Vagina (tissue), 2 donors: Measurements from ENCODE around the gene MINDY4B. TPM values are rescaled to one million over a fixed set of nuclear protein-coding genes. Genes with fewer than 3 reads are reported as not detected.

Source experiments
- DNase-seq, 2 donors: peaks; one replicate each; pipeline ENCODE4 v3.0.0-alpha.2; 2017; ENCODE audit errors: extremely low spot score in 2 of 2
- H3K27ac ChIP-seq: fragments of 200-600 bp; sonication (generic); one replicate; pipeline ENCODE4 v1.5.1; 2019
- H3K27me3 ChIP-seq: fragments of 200-600 bp; sonication (generic); one replicate; pipeline ENCODE4 v1.5.1; 2019
- H3K36me3 ChIP-seq, 2 donors: fragments of 200-600 bp; sonication (generic); one replicate each; pipeline ENCODE4 v1.5.1; 2017 to 2019
- H3K4me1 ChIP-seq: fragments of 200-600 bp; sonication (generic); one replicate; pipeline ENCODE4 v1.5.1; 2019
- H3K4me3 ChIP-seq, 2 donors: fragments of 200-600 bp; sonication (generic); 1 replicate in 1 of 2; 2 replicates in 1 of 2; pipeline ENCODE4 v1.5.1; 2016 to 2019
- H3K9me3 ChIP-seq: fragments of 200-600 bp; sonication (generic); one replicate; pipeline ENCODE4 v1.5.1; 2019
- CTCF ChIP-seq, 3 experiments: fragments of 450-650 bp in 2 of 3; fragments of 200-600 bp in 1 of 3; sonication (generic) in 1 of 3; IDR thresholded peaks; one replicate each; pipeline ENCODE4 v1.5.1; 2017 to 2019; ENCODE audit warnings: antibody characterized with exemption in 3 of 3, mild to moderate bottlenecking in 2 of 3, moderate library complexity in 2 of 3
- POLR2A ChIP-seq, 2 donors: fragments of 450-650 bp; IDR thresholded peaks; one replicate each; pipeline ENCODE4 v1.6.1; 2017; ENCODE audit warnings: antibody characterized with exemption in 2 of 2, mild to moderate bottlenecking in 2 of 2, moderate library complexity in 2 of 2
- POLR2AphosphoS5 ChIP-seq, 2 donors: sonication (generic); formaldehyde crosslinking; IDR thresholded peaks; one replicate each; pipeline ENCODE4 v1.9.0; 2017; ENCODE audit warnings: antibody characterized with exemption in 2 of 2, mild to moderate bottlenecking in 2 of 2, low read depth in 1 of 2; ENCODE audit not compliant: insufficient read depth in 1 of 2
- intact Hi-C: fragments of 100-400 bp; cut with DNase I; formaldehyde crosslinking; loops from one replicate; pipeline ENCODE4 v1.15.1; 2023
- total RNA-seq: library from RNA; depleted of rRNA; stranded (reverse); fragments of >200 nt; gene quantifications from one replicate; pipeline ENCODE4 v1.2.3, GENCODE V29; 2016

Gene MINDY4B
- total RNA-seq, 1 donor from 2014 or later: not detected

- Histone ChIP-seq H3K4me1 (peaks cover 16% of the 10 kb centered on the region), H3K36me3 (no peaks in the 10 kb centered on the region), H3K27me3 (no peaks in the 10 kb centered on the region), H3K9me3 (no peaks in the 10 kb centered on the region), H3K27ac (peak overlapping the region; percentile 58), H3K4me3 (no peak overlapping the region)
- TF ChIP-seq POLR2A (IDR thresholded peaks at IDR 0.05) (no peak), POLR2AphosphoS5 (IDR thresholded peaks at IDR 0.05; ENCODE audit: insufficient read depth in 1 of 2, low read depth in 1 of 2) (no peak), CTCF (IDR thresholded peaks at IDR 0.05) (no peak)
- intact Hi-C loops: no loop called here
- no peak for DNase-seq
These were observed 62.0 kb downstream of the MINDY4B start for GRCh38 chr3:150843241-150843640.

GRCh38 chr3:150840802-150841515, 64.3 kb downstream of the MINDY4B start:
- H3K4me1 ChIP-seq: peaks cover 16% of the 10 kb centered on the region
- H3K27ac ChIP-seq: no peak overlapping the region
- H3K36me3 ChIP-seq: no peaks in the 10 kb centered on the region
- intact Hi-C loops: no loop called here
- DNase-seq: no peak
- no peaks in the 10 kb centered on the region for H3K9me3 ChIP-seq
- no peak for TF ChIP-seq POLR2A (IDR thresholded peaks at IDR 0.05)
- TF ChIP-seq CTCF (IDR thresholded peaks at IDR 0.05): no peak
- TF ChIP-seq POLR2AphosphoS5 (IDR thresholded peaks at IDR 0.05; ENCODE audit: insufficient read depth in 1 of 2, low read depth in 1 of 2): no peak
- H3K4me3 ChIP-seq: no peak overlapping the region
- no peaks in the 10 kb centered on the region for H3K27me3 ChIP-seq

- Histone ChIP-seq H3K36me3 (no peaks in the 10 kb centered on the region), H3K9me3 (no peaks in the 10 kb centered on the region), H3K4me3 (no peak overlapping the region), H3K4me1 (no peaks in the 10 kb centered on the region), H3K27ac (no peak overlapping the region), H3K27me3 (no peaks in the 10 kb centered on the region)
- no peak for TF ChIP-seq POLR2AphosphoS5 (IDR thresholded peaks at IDR 0.05; ENCODE audit: insufficient read depth in 1 of 2, low read depth in 1 of 2)
- no peak for TF ChIP-seq CTCF (IDR thresholded peaks at IDR 0.05)
- intact Hi-C loops: no loop called here
- no peak for DNase-seq
These were observed 74.5 kb downstream of the MINDY4B start for GRCh38 chr3:150830745-150831144.

- H3K27me3 ChIP-seq: no peaks in the 10 kb centered on the region
- H3K27ac ChIP-seq: no peak overlapping the region
- no peaks in the 10 kb centered on the region for H3K36me3 ChIP-seq
- H3K9me3 ChIP-seq: no peaks in the 10 kb centered on the region
- TF ChIP-seq CTCF (IDR thresholded peaks at IDR 0.05): no peak
- no peak for TF ChIP-seq POLR2AphosphoS5 (IDR thresholded peaks at IDR 0.05; ENCODE audit: insufficient read depth in 1 of 2, low read depth in 1 of 2)
- TF ChIP-seq POLR2A (IDR thresholded peaks at IDR 0.05): no peak
- no peak for DNase-seq
- intact Hi-C loops: no loop called here
- H3K4me3 ChIP-seq: no peak overlapping the region
- H3K4me1 ChIP-seq: no peaks in the 10 kb centered on the region
These were observed 75.1 kb downstream of the MINDY4B start for GRCh38 chr3:150830094-150830681.

GRCh38 chr3:150829408-150829807, 75.8 kb downstream of the MINDY4B start:
- Histone ChIP-seq H3K36me3 (no peaks in the 10 kb centered on the region), H3K27me3 (no peaks in the 10 kb centered on the region), H3K27ac (no peak overlapping the region), H3K9me3 (no peaks in the 10 kb centered on the region), H3K4me3 (no peak overlapping the region), H3K4me1 (no peaks in the 10 kb centered on the region)
- intact Hi-C loops: no loop called here
- TF ChIP-seq POLR2AphosphoS5 (IDR thresholded peaks at IDR 0.05; ENCODE audit: insufficient read depth in 1 of 2, low read depth in 1 of 2) (no peak), POLR2A (IDR thresholded peaks at IDR 0.05) (no peak), CTCF (IDR thresholded peaks at IDR 0.05) (no peak)
- DNase-seq: no peak
